ENCODE measurements around the gene C19orf53.
"Not testable (repeated sequence)": the region's sequence is repeated elsewhere in the genome, so short reads cannot be mapped to it uniquely, and the experiment has no call there.

Gene C19orf53

DNA sequence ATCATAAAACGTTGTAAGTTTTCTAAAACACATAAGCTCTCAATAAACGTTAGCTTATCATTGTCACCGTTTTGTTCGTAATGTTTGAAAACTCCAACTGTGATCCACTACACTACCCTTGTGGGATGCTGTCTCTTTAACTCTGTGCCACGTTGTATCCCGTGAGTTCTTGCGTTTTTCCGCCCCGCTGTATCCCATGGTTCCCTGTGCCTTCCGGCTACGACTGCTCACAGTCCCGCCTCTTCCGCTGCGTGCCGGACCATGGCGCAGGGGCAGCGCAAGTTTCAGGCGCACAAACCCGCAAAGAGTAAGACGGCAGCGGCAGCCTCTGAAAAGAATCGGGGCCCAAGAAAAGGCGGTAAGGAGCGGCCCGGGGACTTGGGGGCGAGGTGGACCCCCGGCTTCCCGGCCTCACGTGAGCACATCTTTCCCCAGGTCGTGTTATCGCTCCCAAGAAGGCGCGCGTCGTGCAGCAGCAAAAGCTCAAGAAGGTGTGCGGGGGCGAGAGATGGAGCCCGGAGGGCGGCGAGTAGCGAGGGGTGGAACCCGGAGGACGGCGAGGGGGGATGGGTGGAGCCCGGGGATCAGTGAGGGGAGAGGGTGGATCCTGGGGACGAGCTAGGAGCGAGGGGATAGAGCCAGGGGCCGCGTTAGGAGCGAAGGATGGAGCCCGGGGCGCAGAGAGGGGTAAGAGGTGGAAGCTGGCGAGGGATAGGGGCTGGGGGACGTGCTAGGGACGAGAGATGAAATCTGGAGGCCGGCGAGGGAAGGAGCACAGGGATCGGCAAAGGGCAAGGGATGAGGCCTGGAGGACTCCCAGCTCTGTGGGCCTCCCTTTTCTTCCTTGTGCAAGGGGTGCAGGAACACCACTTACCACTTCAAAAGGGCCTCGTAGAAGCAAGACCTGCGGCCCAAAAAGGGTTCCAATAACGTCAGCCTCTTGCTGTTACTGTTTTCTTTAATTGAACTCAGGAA is at the start of gene C19orf53:
C19orf53 (plus strand) TSS at position 240 of the 975 bp plus-strand sequence; CDS start at position 262, 22 bp downstream.
- peak; percentile 79 for DNase-seq (ENCODE audit: low read depth, low spot score)

DNA sequence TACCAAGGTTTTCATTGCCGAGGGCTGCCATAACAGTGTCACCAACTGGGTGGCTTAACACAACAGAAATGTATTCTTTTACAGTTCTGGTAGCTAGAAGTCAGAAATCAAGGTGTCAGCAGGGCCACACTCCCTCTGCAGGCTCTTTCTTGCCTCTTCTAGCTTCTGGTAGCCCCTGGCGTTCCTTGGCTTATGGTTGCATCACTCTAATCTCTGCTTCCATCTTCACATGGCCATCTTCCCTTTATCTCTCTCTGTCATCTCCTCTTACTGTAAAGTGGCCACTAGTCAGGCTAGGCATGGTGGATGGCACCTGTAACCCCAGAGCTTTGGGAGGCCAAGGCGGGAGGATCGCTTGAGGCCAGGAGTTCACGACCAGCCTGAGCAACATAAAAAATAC is 47.9 kb upstream of the C19orf53 start:
- no peak for DNase-seq (ENCODE audit: low read depth, low spot score)

- no peak for DNase-seq (ENCODE audit: low read depth, low spot score)
These were observed 46.5 kb upstream of the C19orf53 start for GRCh38 chr19:13727798-13728197.

- no peak for DNase-seq (ENCODE audit: low read depth, low spot score)
These were observed 44.4 kb upstream of the C19orf53 start for GRCh38 chr19:13729859-13730258.

DNA sequence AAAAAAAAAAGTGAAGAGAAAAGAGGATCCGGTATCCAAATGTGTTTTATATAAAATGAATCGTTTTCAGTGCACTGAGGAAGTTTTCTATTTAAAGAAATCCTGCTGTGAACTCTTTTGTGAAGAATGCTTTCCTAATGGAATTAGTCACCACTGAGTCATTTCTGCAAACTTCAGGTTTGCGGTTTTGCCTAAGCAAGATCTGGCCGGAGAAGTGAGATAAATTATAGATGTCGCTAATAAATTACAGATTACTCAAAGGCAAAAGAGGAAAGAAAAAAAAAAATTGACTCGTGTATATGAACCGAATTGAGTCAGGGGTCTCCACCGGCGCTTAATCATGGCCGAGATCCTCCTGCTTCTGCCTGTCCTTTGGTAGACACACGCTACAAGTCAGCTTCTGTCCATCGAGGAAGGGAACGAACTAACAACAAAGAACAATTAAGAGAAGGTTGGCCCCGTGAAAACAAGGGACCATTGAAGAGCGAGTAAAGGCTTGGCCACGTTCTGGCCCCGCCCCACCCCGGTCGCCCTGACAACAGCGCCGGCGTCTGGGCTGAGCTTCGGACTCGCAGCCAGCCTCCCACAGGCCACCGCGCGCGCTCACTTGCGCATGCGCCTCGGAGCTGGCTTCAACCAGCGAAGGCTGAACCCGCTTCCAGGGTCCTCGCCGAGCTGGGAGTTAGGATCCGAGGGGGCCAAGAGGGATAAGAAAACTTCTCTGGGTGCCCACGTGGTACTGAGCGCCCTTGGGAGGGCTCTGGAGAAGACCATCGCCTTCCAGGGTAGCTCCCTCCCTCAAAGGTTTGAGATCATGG is 42.9 kb upstream of the C19orf53 start:
- peak; percentile 84 for DNase-seq (ENCODE audit: low read depth, low spot score)

DNA sequence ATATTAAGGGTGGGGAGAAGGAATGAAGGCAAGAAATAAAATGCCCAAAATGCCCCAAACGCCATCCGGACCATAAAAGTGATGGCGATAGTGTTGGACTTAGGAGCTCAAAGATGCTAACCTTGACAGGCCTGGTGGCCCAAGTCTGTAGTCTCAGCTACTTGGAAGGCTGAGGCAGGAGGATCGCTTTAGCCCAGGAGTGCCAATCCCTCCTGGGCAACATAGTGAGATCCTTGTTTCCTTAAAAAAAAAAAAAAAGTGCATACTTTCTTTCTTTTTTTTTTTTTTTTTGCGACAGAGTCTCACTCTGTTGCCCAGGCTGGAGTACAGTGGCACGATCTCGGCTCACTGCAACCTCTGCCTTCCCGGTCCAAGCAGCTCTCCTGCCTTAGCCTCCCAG is 41.9 kb upstream of the C19orf53 start:
- DNase-seq (ENCODE audit: low read depth, low spot score), result no peak

GRCh38 chr19:13734751-13735150 is 39.5 kb upstream of the C19orf53 start:
- DNase-seq (ENCODE audit: low read depth, low spot score), result no peak

GRCh38 chr19:13738073-13738472 is 36.2 kb upstream of the C19orf53 start:
- no peak for DNase-seq (ENCODE audit: low read depth, low spot score)

GRCh38 chr19:13741893-13742292 is 32.4 kb upstream of the C19orf53 start:
- no peak for DNase-seq (ENCODE audit: low read depth, low spot score)

DNA sequence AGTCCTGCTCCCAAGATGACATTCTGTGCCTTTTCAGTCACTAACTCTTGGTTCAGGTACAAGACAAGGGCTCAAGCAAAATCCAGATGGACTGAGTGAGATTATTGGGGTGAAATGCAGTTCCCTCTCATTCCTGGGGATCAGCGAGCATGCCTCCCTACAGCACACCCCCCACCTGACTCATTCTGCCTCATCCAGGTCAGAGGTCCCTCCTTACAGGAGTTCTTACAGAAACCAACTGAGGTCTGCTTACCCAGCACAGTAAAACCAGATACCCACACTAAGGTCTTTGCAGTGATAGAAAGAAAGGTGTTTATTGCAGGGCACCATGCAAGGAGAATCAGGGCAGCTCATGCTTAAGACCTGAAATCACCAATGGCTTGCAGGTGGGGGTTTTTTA is 31.5 kb upstream of the C19orf53 start:
- DNase-seq (ENCODE audit: low read depth, low spot score), result no peak

- no peak for DNase-seq (ENCODE audit: low read depth, low spot score)
These were observed 30.1 kb upstream of the C19orf53 start for GRCh38 chr19:13744174-13744573.

DNA sequence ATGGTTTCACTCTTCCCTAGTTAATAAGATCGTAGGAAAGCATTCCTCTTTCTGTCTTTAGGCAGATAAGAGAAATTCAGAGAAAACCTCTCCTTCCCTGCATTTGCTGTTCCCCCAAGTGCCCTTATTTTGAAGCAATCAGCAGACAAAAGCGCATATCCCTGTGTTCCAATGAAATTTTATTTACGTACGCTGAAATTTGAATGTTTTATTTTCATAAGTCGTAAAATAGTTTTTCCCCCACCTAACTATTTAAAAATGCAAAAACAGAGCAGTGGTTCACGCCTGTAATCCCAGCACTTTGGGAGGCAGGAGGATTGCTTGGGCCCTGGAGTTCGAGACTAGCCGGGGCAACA is 27.2 kb upstream of the C19orf53 start:
- no peak for DNase-seq (ENCODE audit: low read depth, low spot score)

DNA sequence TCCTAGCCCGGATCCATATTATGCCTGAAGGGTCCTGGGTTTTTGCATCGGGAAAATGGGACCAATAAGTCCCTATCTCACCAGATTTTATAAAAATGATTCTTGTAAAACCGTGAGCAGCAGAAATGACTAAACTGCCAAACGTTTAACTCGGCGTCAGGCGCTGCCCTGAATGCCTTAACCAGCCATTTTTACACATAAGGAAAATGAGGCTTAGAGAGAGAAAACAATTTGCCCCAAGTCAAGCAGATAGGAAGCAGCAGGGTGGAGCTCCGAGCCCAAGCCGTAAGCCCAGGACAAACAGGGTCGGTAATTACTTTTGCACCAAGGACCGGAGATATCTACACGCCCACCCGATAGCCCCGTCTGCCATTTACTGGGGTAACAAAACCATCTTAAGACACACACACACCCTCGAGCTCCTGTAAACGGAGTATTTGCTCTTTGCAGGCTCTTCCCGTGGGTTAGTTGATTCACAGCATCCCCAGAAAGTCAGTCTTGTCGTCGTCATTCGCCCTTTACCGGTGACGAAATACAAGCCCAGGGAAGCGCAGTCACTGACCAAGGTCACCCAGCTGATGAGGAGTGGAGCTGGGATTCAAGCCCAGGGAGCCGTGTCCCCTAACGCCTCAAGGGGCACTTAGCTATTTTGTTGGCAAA is 26.0 kb upstream of the C19orf53 start:
- no peak for DNase-seq (ENCODE audit: low read depth, low spot score)

DNA sequence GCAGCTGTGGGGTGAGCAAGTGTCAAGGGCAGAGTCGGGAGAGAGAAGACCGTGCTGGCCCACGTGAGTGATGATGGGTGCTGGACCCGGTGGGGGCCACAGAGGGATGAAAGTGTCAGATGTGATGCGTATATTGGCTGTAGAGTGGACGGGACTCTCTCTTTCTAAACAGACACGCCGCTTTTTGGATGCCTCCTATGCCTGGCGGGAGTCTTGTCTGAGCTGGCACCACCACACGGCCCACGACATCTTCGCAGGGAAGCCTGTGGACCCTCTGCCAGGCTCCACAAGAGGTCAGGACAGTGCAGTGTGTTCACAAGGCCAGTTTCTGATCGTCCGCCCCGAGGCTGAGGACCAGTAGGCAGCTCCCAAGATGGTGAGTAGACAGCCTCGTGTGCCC is 22.8 kb upstream of the C19orf53 start:
- no peak for DNase-seq (ENCODE audit: low read depth, low spot score)

DNA sequence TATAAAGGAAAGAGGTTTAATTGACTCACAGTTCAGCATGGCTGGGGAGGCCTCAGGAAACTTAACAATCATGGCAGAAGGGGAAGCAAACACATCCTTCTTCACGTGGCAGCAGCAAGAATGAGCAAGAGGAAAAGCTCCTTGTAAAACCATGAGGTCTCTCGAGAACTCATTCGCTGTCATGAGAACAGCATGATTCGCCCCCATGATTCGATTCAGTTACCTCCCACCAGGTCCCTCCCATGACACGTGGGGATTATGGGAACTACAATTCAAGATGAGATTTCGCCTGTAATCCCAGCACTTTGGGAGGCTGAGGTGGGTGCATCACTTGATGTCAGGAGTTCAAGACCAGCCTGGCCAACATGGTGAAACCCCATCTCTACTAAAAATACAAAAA is 20.6 kb upstream of the C19orf53 start:
- DNase-seq (ENCODE audit: low read depth, low spot score), result not testable (repeated sequence)

DNA sequence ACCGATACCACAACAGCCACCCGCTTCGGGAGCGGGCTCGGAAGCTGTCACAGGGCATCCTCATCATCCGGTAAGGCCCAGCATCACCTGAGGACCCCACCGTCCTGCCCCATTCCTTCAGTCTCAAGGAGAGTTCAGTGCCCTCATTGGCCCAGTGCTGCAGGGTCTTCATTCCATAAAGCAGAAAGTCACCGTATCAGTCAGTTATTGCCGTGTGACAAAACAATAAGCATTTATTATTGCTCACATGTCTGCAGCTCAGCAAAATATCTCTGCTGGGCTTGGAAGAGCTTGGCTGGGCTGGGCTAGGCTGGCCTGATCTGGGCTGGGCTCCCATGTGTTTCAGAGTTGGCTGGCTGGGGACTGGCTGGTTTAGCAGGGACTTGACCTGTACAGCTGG is 18.0 kb upstream of the C19orf53 start:
- no peak for DNase-seq (ENCODE audit: low read depth, low spot score)

DNA sequence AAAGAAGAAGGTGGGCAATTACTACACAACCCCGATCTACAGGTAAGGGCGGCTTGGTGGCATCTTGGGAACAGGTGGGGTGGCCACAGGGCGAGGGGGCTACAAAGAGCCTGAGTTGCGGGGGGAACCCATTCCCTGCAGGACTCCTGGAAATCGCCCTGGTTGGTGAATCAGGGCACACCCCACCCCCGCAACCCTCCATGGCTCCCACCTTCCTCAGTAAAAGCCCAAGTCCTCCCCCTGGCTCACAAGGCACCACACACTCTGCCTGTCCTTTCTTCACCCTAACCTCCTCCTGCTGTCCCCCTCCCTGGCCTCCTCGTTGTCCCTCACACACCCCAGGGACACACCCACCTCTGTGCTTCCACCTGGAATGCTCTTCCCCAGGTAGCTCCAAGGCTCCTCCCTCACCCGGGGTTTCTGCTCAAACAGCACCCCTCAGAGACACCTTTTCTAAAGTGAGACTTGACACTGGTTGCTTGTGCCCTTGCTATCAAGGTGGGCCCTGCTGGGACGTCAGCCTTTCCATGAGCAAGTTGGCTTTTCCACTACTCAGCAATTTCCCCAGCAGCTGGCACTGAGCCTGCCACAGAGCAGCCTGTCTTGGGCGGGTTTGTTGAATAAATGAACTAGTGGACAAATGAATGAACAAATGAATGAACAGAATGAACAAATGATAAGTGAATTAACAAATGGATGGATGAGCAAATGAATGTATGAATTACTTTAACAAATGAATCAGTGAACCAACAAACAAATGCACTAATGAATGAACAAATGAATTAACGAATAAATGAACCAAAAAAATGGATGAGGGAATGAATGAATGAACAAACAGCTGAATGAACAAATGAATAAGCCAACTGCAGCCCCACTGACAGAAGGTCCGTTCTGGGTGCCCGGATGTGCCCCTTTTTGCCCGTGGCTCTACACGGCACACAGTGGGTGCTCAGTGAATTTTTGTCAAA is 16.2 kb upstream of the C19orf53 start:
- DNase-seq (ENCODE audit: low read depth, low spot score), result no peak

DNA sequence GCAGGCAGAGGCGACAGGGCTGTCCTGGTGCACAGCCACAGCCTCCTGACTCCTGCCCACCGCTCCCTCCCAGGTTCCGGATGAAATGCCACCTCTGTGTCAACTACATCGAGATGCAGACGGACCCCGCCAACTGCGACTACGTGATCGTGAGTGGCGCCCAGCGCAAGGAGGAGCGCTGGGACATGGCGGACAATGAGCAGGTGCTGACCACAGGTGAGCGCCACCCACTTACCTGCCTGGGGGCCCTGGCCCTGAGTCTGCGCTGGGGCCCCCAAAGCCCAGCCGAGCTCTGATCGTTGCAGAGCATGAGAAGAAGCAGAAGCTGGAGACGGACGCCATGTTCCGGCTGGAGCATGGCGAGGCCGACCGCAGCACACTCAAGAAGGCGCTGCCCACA is 15.5 kb upstream of the C19orf53 start:
- DNase-seq (ENCODE audit: low read depth, low spot score), result no peak

DNA sequence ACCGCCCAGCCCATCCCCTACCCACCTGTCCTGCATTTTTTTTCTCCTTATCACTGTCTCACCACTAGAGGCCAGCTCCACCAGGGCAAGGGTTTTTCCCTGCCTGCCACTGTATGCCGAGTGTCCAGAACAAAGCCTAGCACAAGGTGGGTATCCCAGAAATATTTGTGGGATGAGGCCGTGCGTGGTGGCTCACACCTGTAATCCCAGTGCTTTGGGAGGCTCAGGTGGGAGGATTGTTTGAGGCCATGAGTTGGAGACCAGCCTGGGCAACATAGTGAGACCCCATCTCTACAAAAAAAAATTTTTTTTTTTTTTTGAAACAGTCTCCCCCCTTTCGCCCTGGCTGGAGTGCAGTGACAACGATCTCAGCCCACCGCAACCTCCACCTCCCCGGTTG is 12.8 kb upstream of the C19orf53 start:
- DNase-seq (ENCODE audit: low read depth, low spot score), result no peak

- no peak for DNase-seq (ENCODE audit: low read depth, low spot score)
These were observed 11.5 kb upstream of the C19orf53 start for GRCh38 chr19:13762635-13763235.

GRCh38 chr19:13763265-13763664 is 11.0 kb upstream of the C19orf53 start:
- DNase-seq (ENCODE audit: low read depth, low spot score), result no peak

All from iPS DF 19.7 (cell line).